Panc1 (cell line): ENCODE data around the gene TEX35. TPM values are rescaled to one million over a fixed set of nuclear protein-coding genes. Genes with fewer than 3 reads are reported as not detected.

Experiments used
- ATAC-seq: fragments of 200-7000 bp; cut with Tn5 transposase; 2 replicates; pipeline ENCODE4 v1.9.1; 2020; ENCODE audit warnings: mild to moderate bottlenecking, moderate library complexity
- BruUV-seq: library from RNA; stranded (reverse); fragments of 400-500 nt; replicated peaks from 2 replicates; lab custom pipeline; 2021; lab: Mats Ljungman, UMichigan
- CTCF ChIA-PET: fragments of 300-600 bp; sonication (Branson Sonifier 250); formaldehyde crosslinking; loops from one replicate; lab custom pipeline; 2022; ENCODE audit warnings: antibody characterized with exemption; lab: Charles Lee
- POLR2A ChIA-PET: fragments of 300-600 bp; sonication (Branson Sonifier 250); formaldehyde crosslinking; loops from one replicate; lab custom pipeline; 2022; ENCODE audit warnings: antibody characterized with exemption; lab: Charles Lee
- DNase-seq: peaks from one replicate; pipeline ENCODE4 v3.0.0-alpha.2; 2010; ENCODE audit warnings: low read depth, low spot score
- H3K27ac ChIP-seq: 2 replicates; pipeline ENCODE4 v1.5.1; 2011; ENCODE audit warnings: mild to moderate bottlenecking, low read length, inconsistent platforms
- H3K27me3 ChIP-seq: fragments of 200-500 bp; sonication (Bioruptor generic); 2 replicates; pipeline ENCODE4 v1.6.0; 2014; ENCODE audit warnings: low read length, inconsistent platforms; ENCODE audit not compliant: control insufficient read depth, insufficient read depth
- H3K36me3 ChIP-seq: fragments of 200-500 bp; sonication (Bioruptor generic); 2 replicates; pipeline ENCODE4 v1.5.1; 2014; ENCODE audit warnings: inconsistent platforms, mild to moderate bottlenecking, low read length, moderate library complexity; ENCODE audit not compliant: control insufficient read depth, insufficient read depth
- H3K4me1 ChIP-seq: 2 replicates; pipeline ENCODE4 v1.5.1; 2011; ENCODE audit warnings: inconsistent platforms, mild to moderate bottlenecking, low read length, moderate library complexity; ENCODE audit not compliant: control insufficient read depth, insufficient read depth
- H3K4me3 ChIP-seq, 2 experiments: 2 replicates each; pipeline ENCODE4 v1.5.1; 2011 to 2012; ENCODE audit warnings: low read depth in 2 of 2, low read length in 2 of 2, mild to moderate bottlenecking in 2 of 2, inconsistent platforms in 1 of 2, moderate library complexity in 1 of 2
- H3K9me3 ChIP-seq: fragments of 200-500 bp; sonication (Bioruptor generic); 2 replicates; pipeline ENCODE4 v1.5.1; 2014; ENCODE audit warnings: low read depth, mild to moderate bottlenecking, inconsistent platforms, low read length, moderate library complexity; ENCODE audit not compliant: control insufficient read depth, insufficient read depth
- CTCF ChIP-seq: fragments of 450-650 bp; IDR thresholded peaks from 2 replicates; pipeline ENCODE4 v1.5.1; 2017; ENCODE audit warnings: mild to moderate bottlenecking
- POLR2AphosphoS5 ChIP-seq: IDR thresholded peaks from 2 replicates; pipeline ENCODE4 v1.6.1; 2012; ENCODE audit warnings: mild to moderate bottlenecking, low read depth, low read length, moderate library complexity
- SIN3A ChIP-seq: IDR thresholded peaks from 2 replicates; pipeline ENCODE4 v1.6.1; 2012; ENCODE audit warnings: low read depth, mild to moderate bottlenecking, low read length, moderate library complexity, borderline replicate concordance; ENCODE audit not compliant: insufficient read depth
- TCF7L2 ChIP-seq: IDR thresholded peaks from 2 replicates; pipeline ENCODE4 v1.6.1; 2011; ENCODE audit warnings: mild to moderate bottlenecking, low read depth, low read length, inconsistent platforms
- in situ Hi-C: cut with HindIII; loops from 2 replicates; pipeline ENCODE4 v1.10.0; 2016; ENCODE audit warnings: low sequenced_read_pairs, low pct_unique_long_range_greater_than_20kb
- intact Hi-C: fragments of 100-400 bp; cut with micrococcal nuclease; formaldehyde crosslinking; loops from one replicate; pipeline ENCODE4 v1.10.0; 2022; ENCODE audit not compliant: unreplicated experiment
- total RNA-seq: library from RNA; stranded (reverse); gene quantifications from one replicate; pipeline ENCODE4 v1.2.1, GENCODE V29; 2021; ENCODE audit not compliant: unreplicated experiment
- TF ChIP-seq, protein P1 (sequence below), 2 experiments: IDR thresholded peaks; 2 replicates each; pipeline ENCODE4 v1.6.1; 2011 to 2012; ENCODE audit warnings: low read depth in 2 of 2, control low read depth in 1 of 2, low read length in 1 of 2, mild to moderate bottlenecking in 1 of 2, moderate library complexity in 1 of 2; ENCODE audit not compliant: insufficient read depth in 1 of 2

The TEX35 gene
- total RNA-seq, 1 experiment from 2014 or later, result not detected

- no TSS peak for BruUV-seq
- intact Hi-C loops, result loop anchor here (2.0 to 5.0 kb wide), 3 partner anchors 210 to 824 kb away; partner anchors contain the start of gene AXDND1
- CTCF ChIA-PET, result interaction anchor here (0.5 to 1.4 kb wide), 6 partner anchors 8 to 471 kb away, joined by 3 to 7 read pairs (median 4); no protein-coding TSS in a partner anchor
These were observed 30.3 kb downstream of the TEX35 start for GRCh38 chr1:178543290-178543607.

GRCh38 chr1:178544531-178544930, 31.6 kb downstream of the TEX35 start:
- no peak for ATAC-seq
- TF ChIP-seq SIN3A, result no peak
- TF ChIP-seq TCF7L2, result no peak
- TF ChIP-seq POLR2AphosphoS5, result no peak
- TF ChIP-seq, protein P1, sequence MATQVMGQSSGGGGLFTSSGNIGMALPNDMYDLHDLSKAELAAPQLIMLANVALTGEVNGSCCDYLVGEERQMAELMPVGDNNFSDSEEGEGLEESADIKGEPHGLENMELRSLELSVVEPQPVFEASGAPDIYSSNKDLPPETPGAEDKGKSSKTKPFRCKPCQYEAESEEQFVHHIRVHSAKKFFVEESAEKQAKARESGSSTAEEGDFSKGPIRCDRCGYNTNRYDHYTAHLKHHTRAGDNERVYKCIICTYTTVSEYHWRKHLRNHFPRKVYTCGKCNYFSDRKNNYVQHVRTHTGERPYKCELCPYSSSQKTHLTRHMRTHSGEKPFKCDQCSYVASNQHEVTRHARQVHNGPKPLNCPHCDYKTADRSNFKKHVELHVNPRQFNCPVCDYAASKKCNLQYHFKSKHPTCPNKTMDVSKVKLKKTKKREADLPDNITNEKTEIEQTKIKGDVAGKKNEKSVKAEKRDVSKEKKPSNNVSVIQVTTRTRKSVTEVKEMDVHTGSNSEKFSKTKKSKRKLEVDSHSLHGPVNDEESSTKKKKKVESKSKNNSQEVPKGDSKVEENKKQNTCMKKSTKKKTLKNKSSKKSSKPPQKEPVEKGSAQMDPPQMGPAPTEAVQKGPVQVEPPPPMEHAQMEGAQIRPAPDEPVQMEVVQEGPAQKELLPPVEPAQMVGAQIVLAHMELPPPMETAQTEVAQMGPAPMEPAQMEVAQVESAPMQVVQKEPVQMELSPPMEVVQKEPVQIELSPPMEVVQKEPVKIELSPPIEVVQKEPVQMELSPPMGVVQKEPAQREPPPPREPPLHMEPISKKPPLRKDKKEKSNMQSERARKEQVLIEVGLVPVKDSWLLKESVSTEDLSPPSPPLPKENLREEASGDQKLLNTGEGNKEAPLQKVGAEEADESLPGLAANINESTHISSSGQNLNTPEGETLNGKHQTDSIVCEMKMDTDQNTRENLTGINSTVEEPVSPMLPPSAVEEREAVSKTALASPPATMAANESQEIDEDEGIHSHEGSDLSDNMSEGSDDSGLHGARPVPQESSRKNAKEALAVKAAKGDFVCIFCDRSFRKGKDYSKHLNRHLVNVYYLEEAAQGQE (IDR thresholded peaks at IDR 0.05; ENCODE audit: insufficient read depth in 1 of 2, low read depth in 2 of 2, low read length in 1 of 2), result no peak
- no peak for TF ChIP-seq CTCF
- no peak overlapping the region for H3K4me3 ChIP-seq
- intact Hi-C loops, result loop anchor here (5.0 kb wide), 1 partner anchor 823 kb away; the partner anchor contains the start of gene AXDND1
- CTCF ChIA-PET, result no interaction called here
- H3K27ac ChIP-seq, result no peak overlapping the region
- H3K4me1 ChIP-seq, result no peaks in the 10 kb centered on the region; the same call in 1 of the 2 replicates
- no peaks in the 10 kb centered on the region for H3K27me3 ChIP-seq
- no TSS peak for BruUV-seq
- POLR2A ChIA-PET, result no interaction called here
- DNase-seq, result no peak
- H3K9me3 ChIP-seq, result no peaks in the 10 kb centered on the region
- no peaks in the 10 kb centered on the region for H3K36me3 ChIP-seq
- in situ Hi-C loops, result no loop called here

More at GRCh38 chr1:178543290-178543607, 30.3 kb downstream of the TEX35 start:
- TF ChIP-seq, protein P1 (IDR thresholded peaks at IDR 0.05; ENCODE audit: insufficient read depth in 1 of 2, low read depth in 2 of 2, low read length in 1 of 2), result no peak
- no peak for TF ChIP-seq CTCF
- no peak for TF ChIP-seq POLR2AphosphoS5
- DNase-seq (no peak), ATAC-seq (peak; percentile 26)
- Histone ChIP-seq H3K36me3 (no peaks in the 10 kb centered on the region), H3K4me1 (peaks cover 8% of the 10 kb centered on the region), H3K27me3 (no peaks in the 10 kb centered on the region), H3K4me3 (peak overlapping the region; percentile 89 to 95), H3K27ac (no peak overlapping the region), H3K9me3 (no peaks in the 10 kb centered on the region)
- in situ Hi-C loops, result no loop called here
- POLR2A ChIA-PET, result no interaction called here
